Measurements from ENCODE around the gene KDM7A. TPM values are rescaled to one million over a fixed set of nuclear protein-coding genes. Genes with fewer than 3 reads are reported as not detected.

Gene KDM7A, protein sequence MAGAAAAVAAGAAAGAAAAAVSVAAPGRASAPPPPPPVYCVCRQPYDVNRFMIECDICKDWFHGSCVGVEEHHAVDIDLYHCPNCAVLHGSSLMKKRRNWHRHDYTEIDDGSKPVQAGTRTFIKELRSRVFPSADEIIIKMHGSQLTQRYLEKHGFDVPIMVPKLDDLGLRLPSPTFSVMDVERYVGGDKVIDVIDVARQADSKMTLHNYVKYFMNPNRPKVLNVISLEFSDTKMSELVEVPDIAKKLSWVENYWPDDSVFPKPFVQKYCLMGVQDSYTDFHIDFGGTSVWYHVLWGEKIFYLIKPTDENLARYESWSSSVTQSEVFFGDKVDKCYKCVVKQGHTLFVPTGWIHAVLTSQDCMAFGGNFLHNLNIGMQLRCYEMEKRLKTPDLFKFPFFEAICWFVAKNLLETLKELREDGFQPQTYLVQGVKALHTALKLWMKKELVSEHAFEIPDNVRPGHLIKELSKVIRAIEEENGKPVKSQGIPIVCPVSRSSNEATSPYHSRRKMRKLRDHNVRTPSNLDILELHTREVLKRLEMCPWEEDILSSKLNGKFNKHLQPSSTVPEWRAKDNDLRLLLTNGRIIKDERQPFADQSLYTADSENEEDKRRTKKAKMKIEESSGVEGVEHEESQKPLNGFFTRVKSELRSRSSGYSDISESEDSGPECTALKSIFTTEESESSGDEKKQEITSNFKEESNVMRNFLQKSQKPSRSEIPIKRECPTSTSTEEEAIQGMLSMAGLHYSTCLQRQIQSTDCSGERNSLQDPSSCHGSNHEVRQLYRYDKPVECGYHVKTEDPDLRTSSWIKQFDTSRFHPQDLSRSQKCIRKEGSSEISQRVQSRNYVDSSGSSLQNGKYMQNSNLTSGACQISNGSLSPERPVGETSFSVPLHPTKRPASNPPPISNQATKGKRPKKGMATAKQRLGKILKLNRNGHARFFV
- total RNA-seq (14.8 TPM), polyA plus RNA-seq (6.3 TPM)
- long read RNA-seq, donor 1: 0 reads
- long read RNA-seq, donor 2: 0 reads
- long read RNA-seq, donor 3, full-length matches to known transcripts: 2 of 2 reads
- long read RNA-seq, donor 3, partial matches to known transcripts: 0 of 2 reads
- long read RNA-seq, donor 3, other reads (novel, unspliced or antisense): 0 of 2 reads
- long read RNA-seq, donor 4, partial matches to known transcripts: 0 of 1 reads
- long read RNA-seq, donor 4, other reads (novel, unspliced or antisense): 0 of 1 reads
- long read RNA-seq, donor 5: 0 reads
- long read RNA-seq, donor 6, partial matches to known transcripts: 0 of 1 reads
- long read RNA-seq, donor 6, other reads (novel, unspliced or antisense): 0 of 1 reads
- long read RNA-seq, donor 7, full-length matches to known transcripts: 5 of 5 reads
- long read RNA-seq, donor 7, partial matches to known transcripts: 0 of 5 reads
- long read RNA-seq, donor 7, other reads (novel, unspliced or antisense): 0 of 5 reads
- long read RNA-seq, donor 8: 0 reads
- long read RNA-seq, donor 9, full-length matches to known transcripts: 1 of 1 reads
- long read RNA-seq, donor 9, partial matches to known transcripts: 0 of 1 reads
- long read RNA-seq, donor 9, other reads (novel, unspliced or antisense): 0 of 1 reads
- long read RNA-seq, donor 10, partial matches to known transcripts: 0 of 1 reads
- long read RNA-seq, donor 10, other reads (novel, unspliced or antisense): 0 of 1 reads

DNA sequence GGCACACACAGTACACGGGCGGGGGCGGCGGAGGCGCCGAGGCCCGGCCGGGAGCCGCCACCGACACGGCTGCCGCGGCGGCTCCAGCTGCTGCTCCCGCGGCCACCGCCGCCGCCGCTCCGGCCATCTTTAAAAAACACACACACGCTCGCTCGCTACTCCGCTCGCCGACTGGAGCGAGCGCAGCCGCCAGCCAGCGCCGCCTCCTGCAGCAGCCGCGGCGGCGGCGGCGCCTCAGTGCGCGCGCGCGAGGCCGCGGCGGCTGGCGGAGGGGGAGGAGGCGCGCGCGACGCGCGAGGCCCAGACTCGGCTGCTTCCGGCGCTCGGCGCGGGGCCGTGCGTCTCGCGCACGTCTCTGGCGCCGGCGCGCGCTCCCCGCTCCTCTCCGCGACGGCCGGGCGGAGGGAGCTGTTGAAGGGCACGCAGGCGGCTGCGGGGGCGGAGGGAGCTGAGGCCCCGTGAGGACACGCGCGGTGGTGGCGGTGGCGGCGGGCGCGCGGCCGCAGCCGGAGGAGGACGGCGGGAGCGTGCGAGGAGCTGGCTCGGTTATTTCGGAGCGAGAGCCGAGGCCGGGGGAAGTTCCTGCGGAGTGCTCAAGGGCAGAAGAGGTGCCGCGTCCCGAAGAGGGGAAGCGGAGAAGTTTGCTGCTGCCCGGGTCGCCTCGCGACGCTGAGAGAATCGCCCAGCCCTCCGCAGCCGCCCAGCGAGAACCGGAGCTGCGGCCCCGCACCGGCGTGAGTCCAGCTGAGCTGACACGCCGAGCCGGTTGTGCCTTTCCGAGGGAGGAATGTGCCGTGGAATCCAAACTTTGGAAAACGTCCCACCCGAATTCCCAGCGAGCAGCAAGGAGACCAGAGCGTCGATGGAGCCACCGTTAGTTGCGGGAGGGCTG, at the start of gene KDM7A:
Gene KDM7A, minus strand, starts transcription at position 173 of the 892 bp plus-strand sequence. Its CDS starts 46 bp downstream, at position 127.
- H3K9me3 ChIP-seq (ENCODE audit: control insufficient read depth in 2 of 2, insufficient read depth in 1 of 2, low read length in 1 of 2): no peaks in the 10 kb centered on the region
- peak within 1 kb of the TSS; percentile 56 to 97 for H3K4me3 ChIP-seq (ENCODE audit: low read length in 2 of 2)
- H3K4me1 ChIP-seq (ENCODE audit: control insufficient read depth in 2 of 2, insufficient read depth in 2 of 2, low read length in 2 of 2): peaks cover 0 to 8% of the 10 kb centered on the region in 2 donors
- peak within 1 kb of the TSS; percentile 76 to 95 for H3K27ac ChIP-seq (ENCODE audit: low read depth in 1 of 2, low read length in 1 of 2)
- no peaks in the 10 kb centered on the region for H3K36me3 ChIP-seq (ENCODE audit: control insufficient read depth in 2 of 2, insufficient read depth in 2 of 2, low read length in 1 of 2)
- DNase-seq (ENCODE audit: low read depth in 6 of 9, low spot score in 9 of 9): peak; percentile 42 to 96 (median 89)
- under 1% methylated on average over 132 of the region's 132 CpGs for WGBS
- peaks cover 10 to 31% of the 10 kb centered on the region in 2 donors for H3K27me3 ChIP-seq (ENCODE audit: control insufficient read depth in 2 of 2, insufficient read depth in 1 of 2, low read length in 1 of 2)

DNA sequence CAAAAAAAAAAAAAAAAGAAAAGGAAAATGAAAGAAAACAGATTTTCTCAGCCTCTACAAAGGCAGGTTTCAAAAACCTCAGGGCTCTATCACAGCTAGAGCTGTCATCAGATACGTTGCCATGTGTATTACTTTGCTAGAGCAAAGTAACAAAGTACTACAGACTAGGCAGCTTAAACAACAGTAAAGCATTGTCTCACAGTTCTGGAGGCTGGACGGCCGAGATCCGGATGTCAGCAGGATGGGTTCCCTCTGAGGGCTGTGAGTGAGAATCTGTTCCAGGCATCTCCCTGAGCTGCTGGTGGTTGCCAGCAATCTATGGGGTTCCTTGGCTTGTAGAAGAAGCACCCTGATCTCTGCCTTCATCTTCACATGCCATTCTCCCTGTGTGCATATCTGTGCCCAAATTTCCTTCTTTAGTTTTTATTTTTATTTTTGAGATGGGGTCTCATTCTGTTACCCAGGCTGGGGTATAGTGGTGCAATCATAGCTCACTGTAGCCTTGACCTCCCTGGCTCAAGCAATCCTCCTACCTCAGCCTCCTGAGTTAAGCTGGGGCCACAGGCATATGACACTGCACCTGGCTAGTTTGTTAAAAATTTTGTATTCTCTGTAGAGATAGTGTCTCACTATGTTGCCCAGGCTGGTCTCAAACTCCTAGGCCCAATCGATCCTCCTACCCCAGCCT, 48.9 kb upstream of the KDM7A start:
- H3K27me3 ChIP-seq (ENCODE audit: control insufficient read depth in 2 of 2, insufficient read depth in 1 of 2, low read length in 1 of 2): no peaks in the 10 kb centered on the region
- no peak overlapping the region for H3K27ac ChIP-seq (ENCODE audit: low read depth in 1 of 2, low read length in 1 of 2)
- WGBS: 84% methylated on average over 5 of the region's 5 CpGs
- H3K9me3 ChIP-seq (ENCODE audit: control insufficient read depth in 2 of 2, insufficient read depth in 1 of 2, low read length in 1 of 2): peaks cover 0 to 4% of the 10 kb centered on the region in 2 donors
- H3K36me3 ChIP-seq (ENCODE audit: control insufficient read depth in 2 of 2, insufficient read depth in 2 of 2, low read length in 1 of 2): no peaks in the 10 kb centered on the region
- DNase-seq (ENCODE audit: low read depth in 6 of 9, low spot score in 9 of 9): peak in 1 of 9 donors; percentile 49
- peaks cover 9 to 39% of the 10 kb centered on the region in 2 donors for H3K4me1 ChIP-seq (ENCODE audit: control insufficient read depth in 2 of 2, insufficient read depth in 2 of 2, low read length in 2 of 2)
- no peak overlapping the region for H3K4me3 ChIP-seq (ENCODE audit: low read length in 2 of 2)

DNA sequence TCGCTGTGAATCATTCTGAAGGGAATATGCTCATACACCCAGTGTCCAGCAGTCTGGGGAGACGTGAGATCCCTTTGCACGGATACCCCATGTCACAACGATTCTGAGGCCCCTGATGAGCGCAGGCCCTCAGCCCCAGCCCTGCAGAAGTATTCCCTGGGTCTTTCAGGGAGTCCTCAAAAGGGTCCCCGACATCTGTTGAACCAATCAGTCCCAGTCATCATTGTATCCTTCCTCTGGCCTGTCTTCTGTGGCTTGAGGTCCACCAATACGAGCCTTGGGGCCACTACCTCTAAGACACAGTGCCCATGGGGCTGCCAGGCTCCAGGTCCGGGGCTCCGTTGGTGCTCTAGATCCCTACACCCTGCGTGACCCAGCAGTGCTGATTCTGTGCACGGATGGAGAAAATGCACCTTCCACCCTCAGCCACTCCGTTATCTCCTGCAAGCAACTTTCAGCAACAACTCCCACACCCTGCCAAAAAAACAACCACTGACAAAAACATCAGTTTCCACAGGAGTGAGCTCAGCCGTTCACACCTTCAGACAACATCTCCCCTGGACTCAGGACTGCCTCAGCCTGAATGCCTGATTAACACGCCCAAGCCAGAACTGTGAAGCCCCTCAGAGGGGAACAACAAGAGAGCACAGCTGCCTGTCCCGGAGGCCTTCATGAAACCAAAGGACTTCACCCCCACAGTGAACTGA, 46.9 kb upstream of the KDM7A start:
- Histone ChIP-seq H3K27me3 (ENCODE audit: control insufficient read depth in 2 of 2, insufficient read depth in 1 of 2, low read length in 1 of 2) (no peaks in the 10 kb centered on the region), H3K9me3 (ENCODE audit: control insufficient read depth in 2 of 2, insufficient read depth in 1 of 2, low read length in 1 of 2) (peaks cover 0 to 1% of the 10 kb centered on the region in 2 donors), H3K4me1 (ENCODE audit: control insufficient read depth in 2 of 2, insufficient read depth in 2 of 2, low read length in 2 of 2) (peaks cover 4 to 24% of the 10 kb centered on the region in 2 donors), H3K4me3 (ENCODE audit: low read length in 2 of 2) (no peak overlapping the region), H3K36me3 (ENCODE audit: control insufficient read depth in 2 of 2, insufficient read depth in 2 of 2, low read length in 1 of 2) (no peaks in the 10 kb centered on the region), H3K27ac (ENCODE audit: low read depth in 1 of 2, low read length in 1 of 2) (no peak overlapping the region)
- 93% methylated on average over 15 of the region's 15 CpGs for WGBS
- no peak for DNase-seq (ENCODE audit: low read depth in 6 of 9, low spot score in 9 of 9)

DNA sequence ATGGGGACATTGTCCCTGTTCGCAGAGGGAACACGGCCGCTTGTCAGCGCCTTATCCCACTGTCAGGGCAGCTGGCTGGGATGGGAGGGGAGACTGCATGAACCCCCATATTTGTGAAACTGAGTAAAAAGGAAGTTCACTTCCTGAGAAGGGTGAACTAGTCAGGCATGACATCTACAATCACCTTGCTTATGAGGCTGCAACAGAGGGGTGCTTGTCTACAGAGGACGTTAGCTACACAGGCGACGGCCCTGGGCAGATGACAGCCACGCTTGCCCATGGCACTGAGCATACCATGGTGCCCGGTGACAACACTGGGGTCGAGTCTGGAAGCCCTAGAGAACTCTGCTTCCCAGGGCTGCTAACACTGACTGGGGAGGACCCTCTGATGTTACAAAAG, 46.0 kb upstream of the KDM7A start:
- peaks cover 0 to 10% of the 10 kb centered on the region in 2 donors for H3K9me3 ChIP-seq (ENCODE audit: control insufficient read depth in 2 of 2, insufficient read depth in 1 of 2, low read length in 1 of 2)
- no peak for DNase-seq (ENCODE audit: low read depth in 6 of 9, low spot score in 9 of 9)
- H3K27me3 ChIP-seq (ENCODE audit: control insufficient read depth in 2 of 2, insufficient read depth in 1 of 2, low read length in 1 of 2): no peaks in the 10 kb centered on the region
- no peaks in the 10 kb centered on the region for H3K36me3 ChIP-seq (ENCODE audit: control insufficient read depth in 2 of 2, insufficient read depth in 2 of 2, low read length in 1 of 2)
- peaks cover 4 to 24% of the 10 kb centered on the region in 2 donors for H3K4me1 ChIP-seq (ENCODE audit: control insufficient read depth in 2 of 2, insufficient read depth in 2 of 2, low read length in 2 of 2)
- no peak overlapping the region for H3K4me3 ChIP-seq (ENCODE audit: low read length in 2 of 2)
- 93% methylated on average over 10 of the region's 10 CpGs for WGBS
- H3K27ac ChIP-seq (ENCODE audit: low read depth in 1 of 2, low read length in 1 of 2): no peak overlapping the region

DNA sequence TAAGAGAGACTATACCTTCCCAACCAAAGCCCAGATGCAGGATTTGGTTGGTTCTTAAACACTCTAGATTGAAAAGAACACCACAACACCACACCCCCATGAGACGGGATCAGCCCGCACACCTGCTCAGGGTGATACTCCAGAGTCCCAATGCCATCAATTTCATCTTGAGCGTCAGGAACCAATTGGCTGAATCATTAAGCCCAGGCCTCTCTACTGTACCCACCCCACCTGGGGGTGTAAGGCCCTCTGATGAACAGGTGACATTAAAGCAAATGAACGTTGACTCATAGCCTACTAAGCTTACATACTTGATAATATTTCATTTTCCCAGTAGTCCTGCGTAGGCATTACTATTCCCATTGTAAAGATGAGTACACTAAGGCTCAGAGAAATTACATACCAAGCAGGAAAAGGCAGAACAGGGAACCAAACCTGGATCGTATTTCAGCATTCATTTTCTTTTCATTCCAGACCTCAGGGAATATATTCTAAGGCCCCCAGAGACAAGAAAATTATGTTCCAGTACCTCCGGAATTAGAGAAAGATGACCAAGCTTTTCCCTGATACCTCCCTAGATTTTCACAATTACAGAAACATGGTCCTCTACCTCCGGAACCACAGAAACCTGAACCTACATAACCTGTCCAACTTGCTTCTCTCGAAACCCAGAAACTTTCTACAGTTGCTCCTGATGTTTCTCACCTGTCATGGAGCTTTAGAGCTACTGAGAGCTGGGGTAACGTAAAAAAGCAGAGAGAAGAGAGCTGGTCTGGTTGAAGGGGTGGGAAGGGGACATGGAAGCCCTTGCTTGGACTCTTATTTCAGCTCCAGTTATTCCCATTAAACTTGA, 43.1 kb upstream of the KDM7A start:
- Histone ChIP-seq H3K36me3 (ENCODE audit: control insufficient read depth in 2 of 2, insufficient read depth in 2 of 2, low read length in 1 of 2) (no peaks in the 10 kb centered on the region), H3K4me3 (ENCODE audit: low read length in 2 of 2) (no peak overlapping the region), H3K27me3 (ENCODE audit: control insufficient read depth in 2 of 2, insufficient read depth in 1 of 2, low read length in 1 of 2) (no peaks in the 10 kb centered on the region), H3K4me1 (ENCODE audit: control insufficient read depth in 2 of 2, insufficient read depth in 2 of 2, low read length in 2 of 2) (peaks cover 0 to 13% of the 10 kb centered on the region in 2 donors), H3K9me3 (ENCODE audit: control insufficient read depth in 2 of 2, insufficient read depth in 1 of 2, low read length in 1 of 2) (peaks cover 0 to 15% of the 10 kb centered on the region in 2 donors), H3K27ac (ENCODE audit: low read depth in 1 of 2, low read length in 1 of 2) (no peak overlapping the region)
- WGBS: 95% methylated on average over 10 of the region's 10 CpGs
- DNase-seq (ENCODE audit: low read depth in 6 of 9, low spot score in 9 of 9): no peak

DNA sequence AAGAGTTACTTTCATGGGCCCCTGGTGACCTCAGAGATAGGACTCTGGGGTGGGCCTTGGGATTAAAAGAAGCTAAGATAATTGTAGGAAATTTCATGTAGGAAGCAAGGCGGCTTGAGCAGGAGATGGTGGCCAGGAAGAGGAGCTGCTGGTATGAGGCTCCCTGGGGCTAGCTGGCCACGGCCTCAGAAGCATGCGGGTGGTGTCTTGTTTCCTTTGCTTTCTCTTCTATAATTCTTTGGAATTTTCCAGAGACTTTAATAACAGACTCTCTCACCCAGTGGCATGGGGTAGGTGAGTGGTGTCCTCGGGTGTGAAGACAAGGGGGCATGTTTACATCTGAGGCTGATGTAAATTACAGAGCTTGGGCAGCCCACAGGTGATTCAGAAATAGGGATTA, 41.9 kb upstream of the KDM7A start:
- Histone ChIP-seq H3K4me3 (ENCODE audit: low read length in 2 of 2) (no peak overlapping the region), H3K4me1 (ENCODE audit: control insufficient read depth in 2 of 2, insufficient read depth in 2 of 2, low read length in 2 of 2) (peaks cover 0 to 6% of the 10 kb centered on the region in 2 donors), H3K36me3 (ENCODE audit: control insufficient read depth in 2 of 2, insufficient read depth in 2 of 2, low read length in 1 of 2) (no peaks in the 10 kb centered on the region), H3K27ac (ENCODE audit: low read depth in 1 of 2, low read length in 1 of 2) (no peak overlapping the region), H3K27me3 (ENCODE audit: control insufficient read depth in 2 of 2, insufficient read depth in 1 of 2, low read length in 1 of 2) (no peaks in the 10 kb centered on the region), H3K9me3 (ENCODE audit: control insufficient read depth in 2 of 2, insufficient read depth in 1 of 2, low read length in 1 of 2) (peaks cover 0 to 15% of the 10 kb centered on the region in 2 donors)
- DNase-seq (ENCODE audit: low read depth in 6 of 9, low spot score in 9 of 9): no peak
- 96% methylated on average over 4 of the region's 4 CpGs for WGBS
